ENCODE results near the gene SETD4. TPM values are rescaled to one million over a fixed set of nuclear protein-coding genes. Genes with fewer than 3 reads are reported as not detected.
A peak's percentile ranks its signal among the peaks of the same experiment; 100 is the strongest.

The SETD4 gene
- total RNA-seq, 1 donor from 2014 or later = 23.2 TPM

- H3K9me3 Mint-ChIP-seq = no peaks in the 10 kb centered on the region
- intact Hi-C loops (cut with micrococcal nuclease) = loop anchor here (1.0 kb wide), 2 partner anchors 84 to 1335 kb away; no protein-coding TSS in a partner anchor
- H3K4me3 Mint-ChIP-seq = no peak overlapping the region
- no peaks in the 10 kb centered on the region for H3K27me3 Mint-ChIP-seq
- peaks cover 6% of the 10 kb centered on the region for H3K4me1 Mint-ChIP-seq
- no peak overlapping the region for H3K27ac Mint-ChIP-seq
- no peaks in the 10 kb centered on the region for H3K36me3 Mint-ChIP-seq (ENCODE audit: low read depth)
- peak; percentile 90 for DNase-seq
These were observed 31.9 kb downstream of the SETD4 start for GRCh38 chr21:36028127-36029069.

- intact Hi-C loops (cut with micrococcal nuclease) = no loop called here
- Mint-ChIP-seq H3K27ac (no peak overlapping the region), H3K9me3 (no peaks in the 10 kb centered on the region), H3K36me3 (ENCODE audit: low read depth) (no peaks in the 10 kb centered on the region), H3K4me3 (no peak overlapping the region), H3K27me3 (no peaks in the 10 kb centered on the region), H3K4me1 (peaks cover 6% of the 10 kb centered on the region)
- no peak for DNase-seq
These were observed 33.0 kb downstream of the SETD4 start for GRCh38 chr21:36027347-36027746.

- Mint-ChIP-seq H3K4me1 (peaks cover 6% of the 10 kb centered on the region), H3K4me3 (no peak overlapping the region), H3K27ac (no peak overlapping the region), H3K36me3 (ENCODE audit: low read depth) (no peaks in the 10 kb centered on the region), H3K27me3 (no peaks in the 10 kb centered on the region), H3K9me3 (no peaks in the 10 kb centered on the region)
- no peak for DNase-seq
- intact Hi-C loops (cut with micrococcal nuclease) = no loop called here
These were observed 35.5 kb downstream of the SETD4 start for GRCh38 chr21:36024782-36025181.

DNA sequence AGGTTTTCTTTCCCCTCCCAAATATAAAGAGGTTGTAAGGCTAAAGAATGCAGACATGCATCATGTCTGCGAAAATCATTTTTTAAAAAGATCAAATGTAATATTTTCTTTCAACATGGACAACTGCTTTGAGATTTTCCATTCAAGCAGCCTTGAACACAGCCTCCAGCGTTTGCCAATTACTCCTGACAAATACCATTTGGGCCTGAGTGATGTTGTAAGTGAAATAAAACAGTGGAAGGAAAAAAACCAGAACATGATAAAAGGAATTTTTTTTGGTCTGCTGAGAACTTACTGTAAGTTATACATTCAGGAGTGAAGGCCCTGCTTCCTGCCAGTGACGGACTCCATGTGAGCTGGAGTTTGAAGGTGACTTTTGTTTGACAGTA lies 37.2 kb downstream of the SETD4 start:
- Mint-ChIP-seq H3K36me3 (ENCODE audit: low read depth) (no peaks in the 10 kb centered on the region), H3K9me3 (no peaks in the 10 kb centered on the region), H3K4me1 (no peaks in the 10 kb centered on the region), H3K27ac (no peak overlapping the region), H3K27me3 (no peaks in the 10 kb centered on the region), H3K4me3 (no peak overlapping the region)
- intact Hi-C loops (cut with micrococcal nuclease) = no loop called here
- DNase-seq = no peak

GRCh38 chr21:36022427-36023091 lies 37.8 kb downstream of the SETD4 start:
- Mint-ChIP-seq H3K4me1 (no peaks in the 10 kb centered on the region), H3K27ac (no peak overlapping the region), H3K4me3 (no peak overlapping the region), H3K27me3 (no peaks in the 10 kb centered on the region), H3K9me3 (no peaks in the 10 kb centered on the region), H3K36me3 (ENCODE audit: low read depth) (no peaks in the 10 kb centered on the region)
- intact Hi-C loops (cut with micrococcal nuclease) = no loop called here
- no peak for DNase-seq

GRCh38 chr21:36021251-36021837 lies 39.0 kb downstream of the SETD4 start:
- intact Hi-C loops (cut with micrococcal nuclease) = no loop called here
- Mint-ChIP-seq H3K4me1 (no peaks in the 10 kb centered on the region), H3K27me3 (no peaks in the 10 kb centered on the region), H3K4me3 (no peak overlapping the region), H3K27ac (no peak overlapping the region), H3K36me3 (ENCODE audit: low read depth) (no peaks in the 10 kb centered on the region), H3K9me3 (no peaks in the 10 kb centered on the region)
- no peak for DNase-seq

DNA sequence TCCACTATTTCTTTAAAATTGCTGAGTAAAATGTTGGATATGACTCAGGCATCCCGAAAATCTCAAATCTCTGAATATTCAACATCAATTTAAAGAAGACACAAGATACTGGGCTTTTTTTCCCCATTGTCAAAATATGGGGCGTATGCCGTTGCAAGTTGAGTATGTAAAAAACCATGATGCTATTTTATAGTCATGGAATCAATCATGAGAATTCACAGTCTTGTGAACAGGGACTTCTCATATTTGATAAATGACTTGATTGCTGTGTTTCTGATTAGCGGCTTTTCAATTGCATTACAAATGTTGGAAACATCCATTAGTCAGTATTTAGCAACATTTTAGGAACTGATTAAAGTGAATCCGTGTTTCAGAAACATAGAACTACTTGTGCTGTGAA lies 45.3 kb downstream of the SETD4 start:
- Mint-ChIP-seq H3K27ac (no peak overlapping the region), H3K9me3 (no peaks in the 10 kb centered on the region), H3K4me3 (no peak overlapping the region), H3K4me1 (no peaks in the 10 kb centered on the region), H3K27me3 (peaks cover 10% of the 10 kb centered on the region), H3K36me3 (ENCODE audit: low read depth) (no peaks in the 10 kb centered on the region)
- no peak for DNase-seq
- intact Hi-C loops (cut with micrococcal nuclease) = no loop called here

DNA sequence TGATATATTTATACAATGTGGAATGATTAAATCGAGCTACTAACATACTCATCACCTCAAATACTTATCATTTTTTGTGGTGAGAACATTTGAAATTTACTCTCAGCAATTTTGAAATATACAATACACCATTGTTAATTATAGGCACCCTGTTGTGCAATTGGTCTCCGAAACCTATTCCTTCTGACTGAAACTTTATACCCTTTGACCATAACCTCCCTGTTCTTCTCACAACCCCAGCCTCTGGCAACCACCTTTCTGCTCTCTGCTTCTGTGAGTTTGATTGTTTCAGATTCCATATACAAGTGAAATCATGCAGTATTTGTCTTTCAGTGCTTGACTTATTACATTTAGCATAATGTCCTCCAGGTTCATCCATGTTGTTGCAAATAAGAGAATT lies 49.5 kb downstream of the SETD4 start:
- DNase-seq = no peak
- H3K4me1 Mint-ChIP-seq = no peaks in the 10 kb centered on the region
- peaks cover 29% of the 10 kb centered on the region for H3K27me3 Mint-ChIP-seq
- intact Hi-C loops (cut with micrococcal nuclease) = no loop called here
- H3K27ac Mint-ChIP-seq = no peak overlapping the region
- H3K4me3 Mint-ChIP-seq = no peak overlapping the region
- no peaks in the 10 kb centered on the region for H3K9me3 Mint-ChIP-seq
- no peaks in the 10 kb centered on the region for H3K36me3 Mint-ChIP-seq (ENCODE audit: low read depth)

- intact Hi-C loops (cut with micrococcal nuclease) = no loop called here
- Mint-ChIP-seq H3K9me3 (no peaks in the 10 kb centered on the region), H3K27ac (no peak overlapping the region), H3K36me3 (ENCODE audit: low read depth) (no peaks in the 10 kb centered on the region), H3K4me3 (no peak overlapping the region), H3K4me1 (no peaks in the 10 kb centered on the region), H3K27me3 (peaks cover 28% of the 10 kb centered on the region)
- DNase-seq = no peak
These were observed 51.8 kb downstream of the SETD4 start for GRCh38 chr21:36008505-36008904.

DNA sequence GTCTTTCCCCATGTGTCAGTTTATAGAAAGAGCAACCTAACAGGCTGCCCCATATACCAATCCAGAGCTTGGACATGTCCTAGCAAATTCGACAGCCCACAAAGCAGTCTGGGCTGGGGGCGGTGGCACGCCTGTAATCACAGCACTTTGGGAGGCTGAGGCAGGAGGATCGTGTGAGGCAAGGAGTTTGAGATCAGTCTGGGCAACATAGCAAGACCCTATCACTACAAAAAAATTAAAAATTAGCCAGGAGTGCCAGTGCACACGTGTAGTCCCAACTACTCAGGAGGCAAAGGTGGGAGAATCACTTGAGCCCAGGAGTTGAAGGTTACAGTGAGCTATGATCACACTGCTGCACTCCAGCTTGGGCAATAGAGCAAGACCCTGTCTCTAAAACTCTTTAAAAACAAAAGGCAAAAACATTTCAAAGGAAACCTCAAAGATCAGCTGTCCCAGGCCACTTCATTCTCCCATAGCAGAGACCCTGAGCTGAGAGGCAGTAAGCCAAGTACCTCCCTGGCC lies 54.4 kb downstream of the SETD4 start:
- DNase-seq = no peak
- H3K4me1 Mint-ChIP-seq = no peaks in the 10 kb centered on the region
- peaks cover 25% of the 10 kb centered on the region for H3K27me3 Mint-ChIP-seq
- no peaks in the 10 kb centered on the region for H3K36me3 Mint-ChIP-seq (ENCODE audit: low read depth)
- H3K9me3 Mint-ChIP-seq = no peaks in the 10 kb centered on the region
- H3K4me3 Mint-ChIP-seq = no peak overlapping the region
- intact Hi-C loops (cut with micrococcal nuclease) = no loop called here
- no peak overlapping the region for H3K27ac Mint-ChIP-seq

DNA sequence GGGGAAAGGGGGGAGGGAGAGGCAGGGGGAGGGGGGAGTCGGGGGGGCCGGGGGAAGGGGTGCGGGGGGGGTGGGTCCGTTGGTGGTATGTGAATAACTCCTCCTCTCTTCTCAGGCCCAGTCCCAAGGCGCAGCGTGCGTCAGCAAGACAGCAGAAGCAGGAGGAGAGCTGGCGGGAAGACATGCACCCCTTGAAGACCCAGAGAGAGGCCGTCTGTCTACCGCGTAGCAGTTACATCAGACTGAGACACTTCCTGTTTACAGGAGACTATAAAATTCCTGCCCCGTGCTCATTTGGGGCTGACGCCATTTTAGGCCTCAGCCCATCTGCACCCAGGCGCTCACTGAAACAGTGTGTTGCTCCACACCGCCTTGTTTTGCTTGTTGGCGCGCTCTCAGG lies 55.3 kb downstream of the SETD4 start:
- no peak for DNase-seq
- Mint-ChIP-seq H3K27ac (no peak overlapping the region), H3K36me3 (ENCODE audit: low read depth) (no peaks in the 10 kb centered on the region), H3K27me3 (peaks cover 23% of the 10 kb centered on the region), H3K4me1 (no peaks in the 10 kb centered on the region), H3K4me3 (no peak overlapping the region), H3K9me3 (no peaks in the 10 kb centered on the region)
- intact Hi-C loops (cut with micrococcal nuclease) = no loop called here

DNA sequence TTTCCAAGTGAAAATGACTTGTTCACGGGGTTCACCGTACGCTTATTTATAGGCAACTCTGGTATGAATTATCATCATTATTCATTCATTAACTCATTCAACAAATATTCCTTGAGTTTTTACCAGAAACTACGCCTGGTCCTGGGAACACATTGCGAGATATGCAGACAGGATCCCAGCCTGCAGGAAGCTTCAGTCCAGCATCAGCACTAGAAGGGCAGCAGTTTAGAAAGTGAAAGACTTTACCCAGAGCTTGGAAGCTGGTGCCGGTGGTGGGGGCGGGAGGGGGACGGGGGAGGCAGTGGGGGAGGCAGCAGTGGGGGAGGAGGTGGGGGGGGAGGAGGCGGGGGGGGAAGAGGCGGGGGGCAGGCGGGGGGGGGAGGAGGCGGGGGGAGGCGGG lies 55.9 kb downstream of the SETD4 start:
- H3K4me3 Mint-ChIP-seq = no peak overlapping the region
- H3K9me3 Mint-ChIP-seq = no peaks in the 10 kb centered on the region
- peaks cover 20% of the 10 kb centered on the region for H3K27me3 Mint-ChIP-seq
- H3K27ac Mint-ChIP-seq = peak overlapping the region; percentile 38
- intact Hi-C loops (cut with micrococcal nuclease) = no loop called here
- H3K4me1 Mint-ChIP-seq = no peaks in the 10 kb centered on the region
- DNase-seq = no peak
- H3K36me3 Mint-ChIP-seq (ENCODE audit: low read depth) = no peaks in the 10 kb centered on the region

DNA sequence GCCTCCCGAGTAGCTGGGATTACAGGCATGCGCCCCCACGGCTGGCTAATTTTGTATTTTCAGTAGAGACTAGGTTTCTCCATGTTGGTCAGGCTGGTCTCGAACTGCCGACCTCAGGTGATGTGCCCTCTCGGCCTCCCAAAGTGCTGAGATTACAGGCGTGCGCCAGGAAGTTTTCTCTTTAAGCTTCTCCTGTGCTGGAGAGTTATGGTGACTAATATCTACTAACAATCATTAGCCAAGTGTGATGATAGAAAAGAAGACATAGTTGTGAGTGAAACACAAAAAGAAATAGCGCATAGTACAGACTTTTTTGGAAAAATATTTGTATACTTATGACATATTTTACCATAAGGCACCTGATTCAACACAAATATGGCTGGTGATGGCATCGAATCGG lies 56.5 kb downstream of the SETD4 start:
- no peaks in the 10 kb centered on the region for H3K4me1 Mint-ChIP-seq
- no peaks in the 10 kb centered on the region for H3K36me3 Mint-ChIP-seq (ENCODE audit: low read depth)
- no peak for DNase-seq
- H3K27me3 Mint-ChIP-seq = peaks cover 13% of the 10 kb centered on the region
- H3K4me3 Mint-ChIP-seq = no peak overlapping the region
- no peak overlapping the region for H3K27ac Mint-ChIP-seq
- intact Hi-C loops (cut with micrococcal nuclease) = no loop called here
- H3K9me3 Mint-ChIP-seq = no peaks in the 10 kb centered on the region

DNA sequence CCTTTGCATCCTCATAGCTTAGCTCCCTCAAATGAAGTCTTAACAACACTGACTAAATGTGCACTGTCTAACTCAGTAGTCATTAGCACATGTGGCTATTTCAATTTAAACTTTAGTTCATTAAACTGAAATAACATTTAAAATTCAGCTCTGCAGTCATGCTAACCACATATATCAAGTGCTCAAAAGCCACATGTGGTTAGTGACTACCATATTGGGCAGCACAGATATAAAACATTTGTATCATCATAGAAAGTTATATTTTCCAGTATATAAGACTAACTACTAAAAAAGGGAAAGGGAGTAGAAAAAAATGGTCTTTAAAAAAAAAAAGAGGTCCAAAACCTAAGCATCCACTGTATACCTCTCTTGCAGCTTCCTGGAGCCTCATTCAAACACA lies 64.1 kb downstream of the SETD4 start:
- no peak for DNase-seq
- H3K9me3 Mint-ChIP-seq = no peaks in the 10 kb centered on the region
- H3K4me1 Mint-ChIP-seq = peaks cover 2% of the 10 kb centered on the region
- H3K27me3 Mint-ChIP-seq = peaks cover 9% of the 10 kb centered on the region
- H3K27ac Mint-ChIP-seq = no peak overlapping the region
- intact Hi-C loops (cut with micrococcal nuclease) = no loop called here
- H3K36me3 Mint-ChIP-seq (ENCODE audit: low read depth) = no peaks in the 10 kb centered on the region
- no peak overlapping the region for H3K4me3 Mint-ChIP-seq
